CD4-positive, alpha-beta T cell treated with Interleukin-21 for 1 hour (primary cell): Measurements from ENCODE around the gene MLPH.

Experiments used
- DNase-seq: peaks from one replicate; pipeline ENCODE4 v3.0.0-alpha.2; 2020

Gene MLPH

GRCh38 chr2:237480988-237481525 is 6.0 kb upstream of the MLPH start:
- DNase-seq, result no peak

- no peak for DNase-seq
These were observed 4.6 kb upstream of the MLPH start for GRCh38 chr2:237482485-237482884.

DNA sequence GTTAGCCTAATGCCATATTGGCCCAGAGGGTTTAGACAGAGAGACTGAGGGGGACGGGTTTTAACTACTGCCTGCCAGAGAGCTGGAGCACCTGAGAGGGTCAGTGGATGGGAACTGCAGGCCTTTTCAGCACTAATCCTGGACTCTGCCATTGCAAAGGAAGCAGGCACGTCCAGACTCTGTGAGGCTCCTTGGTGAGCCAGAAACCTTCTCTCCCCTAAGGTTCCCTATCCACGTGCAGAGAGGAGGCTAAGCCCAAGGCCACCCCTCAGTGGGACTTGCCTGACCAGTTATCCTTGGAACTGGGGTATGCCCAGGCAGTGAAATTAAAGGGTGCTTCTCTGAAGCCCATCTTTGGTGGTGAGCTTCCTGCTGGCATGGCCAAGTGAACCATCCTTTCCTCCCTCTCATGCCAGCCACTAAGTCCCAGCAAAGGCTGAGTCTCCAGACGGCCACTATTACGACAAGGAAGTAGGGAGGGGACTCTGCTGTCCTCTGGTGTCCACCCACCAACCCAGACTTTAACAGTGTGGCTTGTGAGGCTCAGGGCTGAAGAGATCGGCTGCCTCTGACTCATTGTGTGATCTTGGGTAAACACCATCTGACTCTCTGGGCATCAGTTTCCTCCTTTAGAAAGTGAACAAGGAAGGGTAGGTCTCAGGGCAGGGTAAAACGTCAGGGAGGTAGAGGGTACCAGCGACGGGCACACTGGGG is 3.9 kb upstream of the MLPH start:
- no peak for DNase-seq

- no peak for DNase-seq
These were observed 1.7 kb upstream of the MLPH start for GRCh38 chr2:237485304-237485703.

DNA sequence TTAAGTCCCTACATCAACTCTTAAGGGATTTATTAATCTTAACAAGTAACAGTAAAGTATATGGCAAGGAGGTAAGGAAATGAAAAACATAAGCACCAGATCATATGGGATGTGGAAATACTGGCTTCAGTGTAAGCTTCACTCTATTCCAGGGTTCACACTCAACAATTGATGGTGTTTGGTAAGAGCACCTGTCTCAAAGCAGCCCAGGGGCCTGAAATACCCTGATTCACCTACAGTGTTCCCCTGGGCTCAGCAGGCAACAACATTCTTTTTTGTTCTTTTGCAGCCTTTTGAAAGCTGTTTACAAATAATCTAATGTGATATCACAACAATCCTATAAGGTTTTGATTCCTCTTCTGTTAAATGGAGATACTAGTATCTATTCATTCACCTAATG is 1.2 kb upstream of the MLPH start:
- DNase-seq, result no peak

- DNase-seq, result no peak
These were observed 675 bp upstream of the MLPH start for GRCh38 chr2:237486334-237486818.

GRCh38 chr2:237487496-237487895 is 445 bp downstream of the MLPH start:
- DNase-seq, result no peak

DNA sequence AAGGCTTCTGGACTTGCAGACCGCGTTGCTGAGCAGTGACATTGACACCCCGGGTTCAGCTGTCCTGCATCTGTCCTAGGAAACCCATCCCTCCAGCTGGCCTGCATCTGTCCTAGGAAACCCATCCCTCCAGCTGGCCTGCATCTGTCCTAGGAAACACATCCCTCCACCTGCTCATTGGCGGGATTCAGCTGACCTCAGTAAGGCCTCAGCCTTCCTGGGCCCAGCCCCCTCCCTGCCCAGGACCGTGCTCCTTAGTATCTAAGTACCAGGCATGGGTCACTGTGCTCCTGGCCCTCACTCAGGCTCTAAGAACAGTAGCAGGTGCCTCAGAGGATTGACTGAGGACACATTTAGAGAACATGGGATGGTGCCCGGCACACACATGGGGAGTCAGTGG is 1.2 kb downstream of the MLPH start:
- no peak for DNase-seq

DNA sequence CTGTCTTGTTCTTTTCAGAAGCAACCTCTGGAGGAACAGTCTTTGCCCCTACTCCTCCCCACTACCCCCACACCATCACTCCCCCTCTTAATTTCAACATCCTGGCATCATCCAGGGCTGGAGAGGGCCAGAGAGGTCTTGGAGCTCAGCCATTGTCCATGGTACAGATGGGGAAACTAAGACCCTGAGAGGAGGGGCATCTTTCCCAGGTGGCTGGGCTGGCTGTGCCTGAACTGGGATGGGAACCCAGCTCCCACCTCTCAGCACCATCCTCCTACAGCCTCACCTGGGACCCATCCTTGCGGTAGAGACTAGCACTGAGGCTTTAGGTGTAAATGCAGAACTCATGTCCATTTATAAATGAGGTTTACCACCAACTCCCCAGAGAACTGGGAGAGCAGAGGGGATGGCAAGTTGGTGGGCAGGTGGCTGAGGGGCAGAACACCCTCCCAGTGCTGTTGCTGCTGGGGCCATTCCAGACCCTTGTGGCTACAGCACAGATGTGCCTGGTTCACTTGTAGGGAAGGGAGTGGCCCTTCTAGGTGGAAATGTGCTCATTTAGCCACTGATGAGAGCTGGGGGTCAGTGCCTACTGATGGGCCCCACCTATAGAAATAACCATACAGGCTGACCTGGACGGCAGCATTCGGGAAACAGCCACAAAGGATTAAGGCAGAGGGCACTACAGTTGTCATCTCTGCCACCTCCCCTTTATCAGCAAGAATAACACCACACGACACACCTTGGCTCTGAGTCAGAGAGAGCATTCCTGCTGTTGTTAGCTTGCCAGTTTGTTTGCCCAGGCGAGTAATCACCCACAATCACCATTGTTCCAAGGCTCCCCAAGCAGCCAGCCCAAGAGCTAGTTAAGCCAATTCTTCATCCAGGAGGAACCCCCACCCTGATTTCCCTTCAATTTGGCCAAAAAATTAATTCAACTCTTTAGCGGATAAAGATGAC is 2.1 kb downstream of the MLPH start:
- no peak for DNase-seq

DNA sequence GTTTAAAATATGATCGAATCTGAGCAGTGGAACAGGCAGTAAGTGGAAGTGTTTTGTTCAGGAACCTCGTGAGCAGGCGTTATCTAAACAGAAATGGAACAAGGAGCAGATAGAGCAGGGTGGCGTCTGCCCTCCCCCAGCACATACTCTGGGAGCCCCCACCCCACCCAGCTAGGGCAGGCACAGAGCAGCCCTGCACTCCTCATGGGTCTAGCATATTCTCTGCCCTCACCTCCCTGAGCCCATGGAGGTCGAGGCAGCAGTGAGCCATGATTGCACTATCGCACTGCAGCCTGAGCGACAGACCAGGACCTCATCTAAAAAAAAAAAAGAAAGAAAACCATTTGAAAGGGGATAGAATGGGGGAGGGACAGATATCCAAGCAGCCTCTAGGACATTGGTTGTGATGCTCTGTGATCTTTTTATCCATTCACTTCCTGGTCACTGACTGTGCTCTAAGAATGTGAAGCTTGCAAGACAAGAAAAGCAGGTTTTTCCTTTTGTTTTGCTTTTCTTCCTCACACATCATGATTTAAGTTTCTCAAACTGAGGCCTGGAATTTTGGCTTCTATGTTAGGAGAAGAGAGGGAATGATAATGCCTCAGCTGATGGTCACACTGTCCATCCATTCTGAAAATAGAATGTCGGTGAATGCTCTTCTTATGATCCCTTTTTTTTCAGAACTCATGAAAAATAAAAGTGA is 3.1 kb downstream of the MLPH start:
- no peak for DNase-seq

- no peak for DNase-seq
These were observed 3.7 kb downstream of the MLPH start for GRCh38 chr2:237490795-237491194.

DNA sequence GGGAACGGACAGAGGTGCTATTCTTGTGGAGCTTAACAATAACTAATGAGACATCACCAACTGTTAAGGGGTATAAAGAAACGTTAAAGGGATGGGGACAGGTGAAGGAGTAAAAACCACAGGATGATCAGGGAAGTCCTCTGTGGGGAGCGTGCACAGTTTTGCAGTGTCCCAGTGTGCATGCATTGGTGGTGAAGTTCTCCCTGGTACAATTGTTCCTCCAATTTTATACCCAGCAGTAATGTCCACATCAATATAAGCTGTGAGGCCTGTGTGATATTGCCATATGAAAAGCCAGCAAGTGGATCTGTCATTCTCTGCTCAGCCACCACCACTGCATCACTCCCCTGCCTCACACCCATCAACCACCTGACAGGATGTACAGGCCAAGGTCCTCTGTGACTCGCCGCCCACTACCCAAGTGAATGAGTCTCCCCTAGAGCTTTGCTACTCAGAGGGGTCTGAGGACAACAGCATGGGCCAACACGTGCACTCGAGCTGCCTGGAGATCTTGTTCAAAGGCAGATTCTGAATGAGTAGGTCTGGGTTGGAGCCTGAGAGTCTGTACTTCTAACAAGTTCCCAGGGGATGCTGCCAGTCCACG is 4.6 kb downstream of the MLPH start:
- no peak for DNase-seq

GRCh38 chr2:237492137-237492890 is 5.3 kb downstream of the MLPH start:
- no peak for DNase-seq

DNA sequence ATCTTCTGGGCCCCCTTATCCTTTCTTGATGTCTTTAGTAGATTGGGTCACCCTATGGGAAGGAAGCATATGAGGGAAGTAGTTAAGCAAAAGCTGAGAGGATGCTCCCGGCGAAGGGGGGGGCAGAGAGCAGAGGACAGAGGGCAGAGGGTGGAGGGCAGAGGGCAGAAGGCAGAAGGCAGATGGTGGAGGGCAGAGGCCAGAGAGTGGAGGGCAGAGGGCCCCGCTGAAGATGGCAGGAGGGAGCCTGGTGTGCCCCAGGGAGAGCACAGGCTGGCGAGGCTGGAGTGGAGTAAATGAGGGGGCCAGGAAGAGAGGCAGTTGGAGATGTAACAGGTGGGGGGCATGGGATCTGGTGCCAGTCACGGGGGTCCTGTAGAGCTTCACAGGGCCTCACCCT is 7.0 kb downstream of the MLPH start:
- no peak for DNase-seq

- no peak for DNase-seq
These were observed 8.6 kb downstream of the MLPH start for GRCh38 chr2:237495521-237496117.

DNA sequence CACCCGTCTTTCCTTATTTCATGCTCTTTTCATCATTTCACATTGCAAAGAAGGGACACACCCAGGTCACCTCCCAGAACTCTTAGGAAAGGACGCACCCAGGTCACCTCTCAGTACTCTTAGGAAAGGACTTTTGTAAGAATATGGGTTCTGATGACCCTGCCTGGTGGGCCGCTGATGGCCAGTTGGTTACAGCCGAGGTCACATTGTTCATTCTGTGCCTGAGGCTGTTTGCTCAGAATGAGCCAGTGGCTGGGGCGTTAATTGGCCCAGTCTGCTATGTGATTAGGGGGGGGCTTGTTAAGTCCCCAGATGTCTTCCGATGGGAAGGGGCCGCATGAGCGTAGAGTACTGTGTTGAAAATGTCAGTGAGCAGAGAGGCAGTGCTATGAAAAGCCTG is 9.4 kb downstream of the MLPH start:
- DNase-seq, result no peak

- DNase-seq, result no peak
These were observed 10.2 kb downstream of the MLPH start for GRCh38 chr2:237497009-237497837.

DNA sequence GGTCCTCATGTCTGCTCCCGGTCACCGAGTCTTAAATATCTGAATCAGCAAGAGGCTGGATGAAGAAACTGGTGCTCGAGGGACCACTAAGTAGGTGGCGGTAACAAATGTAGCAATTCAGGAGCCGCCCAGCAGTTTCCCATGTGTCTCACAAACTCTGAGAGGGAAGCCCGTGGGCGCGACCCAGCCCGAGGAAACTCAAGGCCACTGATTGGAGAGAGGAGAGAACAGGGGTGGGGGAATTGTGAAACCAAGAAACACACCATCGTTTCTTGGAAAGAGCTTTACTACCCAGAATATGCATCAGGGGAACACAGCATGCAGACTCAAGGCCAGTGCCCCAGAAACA is 10.8 kb downstream of the MLPH start:
- no peak for DNase-seq

DNA sequence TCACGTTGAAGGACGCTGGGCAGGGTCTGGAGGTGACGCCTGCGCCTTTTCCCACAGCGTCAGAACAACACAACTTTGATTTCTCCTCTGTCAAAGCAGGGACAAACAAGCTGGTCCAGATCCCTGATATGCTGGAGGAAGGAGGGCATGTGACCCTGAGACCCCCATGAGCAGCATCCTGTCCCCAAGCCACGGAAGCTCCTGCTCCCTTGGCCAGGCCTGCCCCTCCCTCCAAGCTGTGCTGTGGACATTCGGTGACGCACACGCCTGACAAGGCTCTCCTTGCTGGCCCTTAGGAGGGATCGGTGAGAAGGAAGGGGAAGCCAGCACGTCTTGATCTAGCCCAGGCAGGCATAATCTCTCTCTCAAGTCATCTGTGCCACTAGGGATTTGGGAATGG is 11.3 kb downstream of the MLPH start:
- DNase-seq, result no peak

GRCh38 chr2:237500681-237501424 is 13.8 kb downstream of the MLPH start:
- no peak for DNase-seq
